GM10266 (cell line): ENCODE results near the gene TCERG1L.

ENCODE experiments used
- DNase-seq: peaks from one replicate; pipeline ENCODE4 v3.0.0; 2012; ENCODE audit errors: extremely low spot score
- TF ChIP-seq, protein P1 (sequence below): IDR thresholded peaks from 2 replicates; pipeline ENCODE4 v1.5.1; 2012; ENCODE audit warnings: mild to moderate bottlenecking, low read depth; ENCODE audit not compliant: control insufficient read depth, insufficient read depth; ENCODE audit errors: missing control alignments

Gene TCERG1L

DNA sequence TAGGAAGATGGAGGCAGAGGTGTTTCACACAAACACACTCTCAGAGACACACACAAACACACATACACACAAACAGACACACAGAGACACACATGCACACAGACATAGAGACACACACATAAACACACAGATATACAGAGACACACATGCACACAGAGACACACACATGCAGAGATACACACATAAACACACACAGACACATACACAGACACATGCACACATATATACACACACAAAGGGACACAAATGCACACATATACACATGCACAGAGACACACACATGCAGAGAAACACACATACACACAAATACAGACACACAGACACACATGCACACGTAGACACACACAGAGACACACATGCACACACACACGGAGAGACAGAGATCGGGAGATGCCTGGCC is 163.3 kb downstream of the TCERG1L start:
- no peak for DNase-seq
- TF ChIP-seq, protein P1, sequence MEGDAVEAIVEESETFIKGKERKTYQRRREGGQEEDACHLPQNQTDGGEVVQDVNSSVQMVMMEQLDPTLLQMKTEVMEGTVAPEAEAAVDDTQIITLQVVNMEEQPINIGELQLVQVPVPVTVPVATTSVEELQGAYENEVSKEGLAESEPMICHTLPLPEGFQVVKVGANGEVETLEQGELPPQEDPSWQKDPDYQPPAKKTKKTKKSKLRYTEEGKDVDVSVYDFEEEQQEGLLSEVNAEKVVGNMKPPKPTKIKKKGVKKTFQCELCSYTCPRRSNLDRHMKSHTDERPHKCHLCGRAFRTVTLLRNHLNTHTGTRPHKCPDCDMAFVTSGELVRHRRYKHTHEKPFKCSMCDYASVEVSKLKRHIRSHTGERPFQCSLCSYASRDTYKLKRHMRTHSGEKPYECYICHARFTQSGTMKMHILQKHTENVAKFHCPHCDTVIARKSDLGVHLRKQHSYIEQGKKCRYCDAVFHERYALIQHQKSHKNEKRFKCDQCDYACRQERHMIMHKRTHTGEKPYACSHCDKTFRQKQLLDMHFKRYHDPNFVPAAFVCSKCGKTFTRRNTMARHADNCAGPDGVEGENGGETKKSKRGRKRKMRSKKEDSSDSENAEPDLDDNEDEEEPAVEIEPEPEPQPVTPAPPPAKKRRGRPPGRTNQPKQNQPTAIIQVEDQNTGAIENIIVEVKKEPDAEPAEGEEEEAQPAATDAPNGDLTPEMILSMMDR, result no peak

DNA sequence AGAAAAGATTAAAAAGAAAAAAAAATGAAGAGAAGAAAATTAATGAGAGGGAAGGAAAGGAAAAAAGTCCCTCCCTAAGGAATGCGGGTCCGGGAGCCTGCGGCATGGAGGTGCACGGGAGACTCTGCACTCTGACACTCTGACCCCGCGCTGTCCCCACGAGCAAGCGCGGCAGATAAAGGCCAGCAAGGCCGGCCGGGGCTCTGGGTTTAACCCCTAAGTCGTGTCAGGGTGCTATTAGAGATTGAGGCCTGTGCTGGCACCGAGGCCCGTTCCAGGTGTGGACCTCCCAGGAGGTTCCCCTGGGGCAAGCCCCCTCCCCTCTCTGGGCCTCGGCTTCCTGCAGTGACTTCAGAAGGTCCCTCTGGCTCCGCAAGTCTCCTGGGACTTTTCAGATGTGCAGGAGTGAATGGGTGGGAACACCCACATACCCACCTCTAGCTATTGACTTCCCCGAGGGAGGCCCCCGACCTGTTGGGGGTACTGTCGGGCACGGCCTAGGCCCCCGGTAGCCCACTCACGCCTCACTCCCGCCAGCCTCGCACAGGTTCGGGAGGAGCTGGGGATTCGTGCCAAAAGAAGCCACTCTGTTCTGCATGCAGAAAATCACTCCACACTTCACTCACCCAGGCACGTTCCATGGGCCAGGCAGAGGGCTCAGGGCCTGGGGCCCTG is 164.1 kb downstream of the TCERG1L start:
- no peak for DNase-seq
- TF ChIP-seq, protein P1, result no peak

DNA sequence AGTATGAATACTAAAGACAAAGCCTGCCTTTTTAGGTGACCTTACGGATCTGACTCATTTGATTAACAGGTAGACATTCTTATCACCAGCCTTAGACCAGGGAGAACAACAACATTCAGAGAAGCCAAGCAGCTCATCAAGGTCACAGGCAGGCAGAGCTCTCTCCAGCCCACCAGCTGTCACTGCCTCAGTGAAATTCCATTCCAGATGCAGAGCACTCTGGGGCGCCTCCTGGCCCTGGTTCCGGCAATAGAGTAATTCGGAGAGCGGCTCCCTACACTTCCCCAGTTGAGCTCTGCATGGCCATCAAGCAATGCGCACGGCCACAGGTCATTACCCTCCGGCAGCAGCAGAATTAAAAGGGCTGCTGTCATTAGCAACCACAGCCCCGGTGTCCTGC is 164.7 kb downstream of the TCERG1L start:
- TF ChIP-seq, protein P1, result no peak
- DNase-seq, result no peak

DNA sequence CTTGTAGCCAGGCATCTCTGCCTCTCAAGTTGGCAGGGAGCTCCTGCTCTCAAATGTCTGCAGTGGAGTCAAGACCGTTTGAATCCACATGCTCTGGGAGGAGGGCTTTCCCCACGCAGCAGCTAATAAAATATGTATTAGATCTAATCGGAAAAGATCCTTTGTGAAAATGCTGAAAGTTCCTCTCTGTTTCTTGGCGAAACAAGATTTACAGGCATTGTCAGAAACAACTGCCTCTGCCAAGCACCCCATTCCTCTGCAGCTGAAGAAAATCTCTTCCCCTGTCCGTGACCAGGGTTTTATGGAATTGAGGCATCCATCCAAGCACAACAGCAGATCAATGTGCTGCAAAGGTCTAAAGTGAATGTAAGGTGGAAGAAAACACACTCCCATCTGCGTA is 165.8 kb downstream of the TCERG1L start:
- DNase-seq, result no peak
- TF ChIP-seq, protein P1, result no peak

DNA sequence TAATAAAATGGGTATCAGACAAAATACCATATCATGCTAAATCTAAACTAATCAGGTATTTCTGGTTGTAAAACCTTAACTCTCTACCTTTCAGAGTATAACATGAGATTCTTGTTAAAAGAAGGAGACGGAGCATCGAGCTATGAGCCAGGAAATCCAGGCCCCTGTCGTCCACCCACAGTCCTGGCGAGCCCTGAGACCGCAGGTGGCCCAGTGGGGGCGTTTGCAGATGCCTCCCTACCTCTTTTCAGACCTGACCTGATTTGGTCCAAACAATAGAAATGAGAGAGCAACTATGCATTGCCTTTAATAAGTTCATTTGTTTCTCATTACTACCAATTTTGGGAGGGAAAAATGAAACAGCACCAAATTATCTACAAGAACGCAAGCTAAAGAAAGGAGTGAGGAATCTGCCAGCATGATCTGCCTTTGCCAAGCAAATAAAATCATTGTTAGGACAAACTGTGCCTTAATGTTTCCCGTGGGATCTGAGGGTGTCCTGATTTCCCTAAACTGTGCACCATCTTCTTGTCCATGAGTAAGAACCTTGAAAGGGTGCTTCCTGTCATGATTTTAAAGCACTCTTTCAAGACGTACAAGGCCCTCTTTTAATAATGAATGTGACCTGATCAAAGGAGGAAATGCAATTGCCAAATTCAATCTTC is 166.7 kb downstream of the TCERG1L start:
- no peak for DNase-seq
- TF ChIP-seq, protein P1, result no peak

DNA sequence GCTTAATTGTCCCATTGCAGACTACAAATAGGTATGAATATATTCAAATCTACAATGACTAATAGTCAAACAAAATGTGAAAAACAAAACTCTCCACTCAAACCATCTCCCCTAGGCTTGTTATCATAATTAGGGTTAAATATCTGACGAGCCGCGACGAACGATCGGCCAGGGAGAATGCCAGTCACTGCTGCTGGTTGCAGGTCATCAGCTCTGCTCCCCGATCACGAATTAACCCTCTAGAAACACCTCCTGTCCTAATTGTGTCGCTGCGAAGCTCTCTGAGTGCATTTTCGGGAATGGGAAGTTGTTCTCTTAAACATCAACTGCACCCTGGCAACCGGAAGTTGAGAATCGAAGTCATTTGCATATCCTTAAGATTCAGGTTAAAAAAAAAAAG is 167.3 kb downstream of the TCERG1L start:
- TF ChIP-seq, protein P1, result no peak
- no peak for DNase-seq
